ENCODE results near the gene EMC9. TPM values are rescaled to one million over a fixed set of nuclear protein-coding genes. Genes with fewer than 3 reads are reported as not detected.
A peak's percentile ranks its signal among the peaks of the same experiment; 100 is the strongest.

Gene EMC9
- total and polyA plus RNA-seq, 7 experiments from 2014 or later: 9.0 to 25.5 (median 13.4) TPM

GRCh38 chr14:24100197-24100981, 41.0 kb downstream of the EMC9 start:
- H3K4me1 ChIP-seq (ENCODE audit: control insufficient read depth in 2 of 2, insufficient read depth in 2 of 2, low read length in 2 of 2): peaks cover 5 to 6% of the 10 kb centered on the region in 2 donors
- ATAC-seq (no peak), DNase-seq (no peak)
- intact Hi-C loops (cut with micrococcal nuclease): no loop called here
- Mint-ChIP-seq H3K27me3 (no peaks in the 10 kb centered on the region), H3K27ac (peak overlapping the region in 2 of 9 donors; percentile 15 to 34), H3K36me3 (peaks cover 3 to 45% (median 15%) of the 10 kb centered on the region in 5 donors), H3K4me1 (peaks cover 10 to 17% (median 12%) of the 10 kb centered on the region in 7 donors), H3K4me3 (no peak overlapping the region), H3K9me3 (peaks cover 0 to 2% (median 0%) of the 10 kb centered on the region in 11 donors)
- H3K27ac ChIP-seq (ENCODE audit: low read depth, low read length): no peak overlapping the region
- H3K9me3 ChIP-seq (ENCODE audit: control insufficient read depth in 2 of 3, low read length in 3 of 3): no peaks in the 10 kb centered on the region
- ChIA-PET POLR2A (interaction anchor here (0.7 kb wide), 1 partner anchor 21 kb away, joined by 3 read pairs; no protein-coding TSS in a partner anchor), CTCF (interaction anchor here (1.4 to 11.7 kb wide), 3 partner anchors 6 to 45 kb away, joined by 3 to 246 read pairs (median 165); partner anchors contain the start of genes CARMIL3 and PCK2)
- no peak overlapping the region for H3K4me3 ChIP-seq (ENCODE audit: low read length)
- H3K36me3 ChIP-seq (ENCODE audit: control insufficient read depth in 2 of 3, insufficient read depth in 3 of 3, low read length in 3 of 3): peaks cover 0 to 45% (median 5%) of the 10 kb centered on the region in 3 experiments
- H3K27me3 ChIP-seq (ENCODE audit: control insufficient read depth in 2 of 2, insufficient read depth in 2 of 2, low read length in 2 of 2): no peaks in the 10 kb centered on the region

DNA sequence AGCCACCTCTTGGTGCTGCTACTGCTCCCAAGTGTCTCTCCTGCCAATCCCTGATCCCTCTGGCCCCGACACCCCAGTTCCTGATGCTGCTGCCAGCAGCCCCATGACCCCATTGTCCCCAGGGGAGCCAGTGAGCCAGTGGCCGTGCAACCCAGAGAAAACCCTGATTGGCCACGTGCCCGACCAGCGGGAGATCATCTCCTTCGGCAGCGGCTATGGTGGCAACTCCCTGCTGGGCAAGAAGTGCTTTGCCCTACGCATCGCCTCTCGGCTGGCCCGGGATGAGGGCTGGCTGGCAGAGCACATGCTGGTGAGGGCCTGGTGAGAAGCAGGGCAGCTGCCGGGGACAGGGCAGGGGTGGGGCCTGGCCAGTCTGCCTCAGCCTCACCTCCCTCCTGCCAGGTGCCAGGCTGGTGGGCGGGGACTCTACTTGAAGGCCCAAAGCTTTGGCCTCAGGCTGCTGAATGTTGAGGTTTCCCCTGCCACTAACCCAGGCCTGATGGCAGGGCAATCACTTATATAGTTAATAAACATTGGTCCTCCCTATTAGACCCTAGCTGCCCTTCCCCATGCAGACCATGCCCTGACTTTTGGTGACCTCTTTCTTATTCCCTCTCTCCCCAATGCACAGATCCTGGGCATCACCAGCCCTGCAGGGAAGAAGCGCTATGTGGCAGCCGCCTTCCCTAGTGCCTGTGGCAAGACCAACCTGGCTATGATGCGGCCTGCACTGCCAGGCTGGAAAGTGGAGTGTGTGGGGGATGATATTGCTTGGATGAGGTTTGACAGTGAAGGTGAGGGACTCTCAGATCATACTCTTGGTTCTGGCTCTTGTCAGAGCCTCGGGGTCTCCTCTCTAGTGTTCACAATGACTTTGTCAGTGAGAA, 42.2 kb downstream of the EMC9 start:
- no peak overlapping the region for H3K4me3 Mint-ChIP-seq
- DNase-seq (no peak), ATAC-seq (no peak)
- H3K27me3 ChIP-seq (ENCODE audit: control insufficient read depth in 2 of 2, insufficient read depth in 2 of 2, low read length in 2 of 2): no peaks in the 10 kb centered on the region
- peak overlapping the region in 3 of 9 donors; percentile 9 to 65 (median 34) for H3K27ac Mint-ChIP-seq
- H3K4me1 ChIP-seq (ENCODE audit: control insufficient read depth in 2 of 2, insufficient read depth in 2 of 2, low read length in 2 of 2): peaks cover 6 to 10% of the 10 kb centered on the region in 2 donors
- no peak overlapping the region for H3K27ac ChIP-seq (ENCODE audit: low read depth, low read length)
- H3K9me3 Mint-ChIP-seq: no peaks in the 10 kb centered on the region
- POLR2A ChIA-PET: no interaction called here
- no peaks in the 10 kb centered on the region for H3K27me3 Mint-ChIP-seq
- peaks cover 0 to 43% (median 6%) of the 10 kb centered on the region in 5 donors for H3K36me3 Mint-ChIP-seq
- H3K4me1 Mint-ChIP-seq: peaks cover 17 to 24% (median 19%) of the 10 kb centered on the region in 7 donors
- intact Hi-C loops (cut with micrococcal nuclease): no loop called here
- CTCF ChIA-PET: interaction anchor here (11.7 kb wide), 1 partner anchor 43 kb away, joined by 246 read pairs; the partner anchor contains the start of gene CARMIL3
- H3K9me3 ChIP-seq (ENCODE audit: control insufficient read depth in 2 of 3, low read length in 3 of 3): no peaks in the 10 kb centered on the region
- peaks cover 0 to 50% (median 5%) of the 10 kb centered on the region in 3 experiments for H3K36me3 ChIP-seq (ENCODE audit: control insufficient read depth in 2 of 3, insufficient read depth in 3 of 3, low read length in 3 of 3)
- H3K4me3 ChIP-seq (ENCODE audit: low read length): no peak overlapping the region

- CTCF ChIA-PET: interaction anchor here (1.1 to 9.4 kb wide), 2 partner anchors 7 to 41 kb away, joined by 3 to 165 read pairs; no protein-coding TSS in a partner anchor
- intact Hi-C loops (cut with micrococcal nuclease): no loop called here
- Mint-ChIP-seq H3K9me3 (no peaks in the 10 kb centered on the region), H3K4me1 (peaks cover 20 to 28% (median 23%) of the 10 kb centered on the region in 7 donors), H3K36me3 (peaks cover 0 to 35% (median 0%) of the 10 kb centered on the region in 5 donors), H3K27me3 (no peaks in the 10 kb centered on the region), H3K27ac (peak overlapping the region in 1 of 9 donors; percentile 31), H3K4me3 (no peak overlapping the region)
- H3K27ac ChIP-seq (ENCODE audit: low read depth, low read length): no peak overlapping the region
- no peaks in the 10 kb centered on the region for H3K27me3 ChIP-seq (ENCODE audit: control insufficient read depth in 2 of 2, insufficient read depth in 2 of 2, low read length in 2 of 2)
- peaks cover 0 to 48% (median 5%) of the 10 kb centered on the region in 3 experiments for H3K36me3 ChIP-seq (ENCODE audit: control insufficient read depth in 2 of 3, insufficient read depth in 3 of 3, low read length in 3 of 3)
- H3K9me3 ChIP-seq (ENCODE audit: control insufficient read depth in 2 of 3, low read length in 3 of 3): no peaks in the 10 kb centered on the region
- H3K4me3 ChIP-seq (ENCODE audit: low read length): no peak overlapping the region
- POLR2A ChIA-PET: interaction anchor here (1.0 to 9.1 kb wide), 3 partner anchors 8 to 53 kb away, joined by 3 to 85 read pairs (median 80); no protein-coding TSS in a partner anchor
- peaks cover 6 to 14% of the 10 kb centered on the region in 2 donors for H3K4me1 ChIP-seq (ENCODE audit: control insufficient read depth in 2 of 2, insufficient read depth in 2 of 2, low read length in 2 of 2)
- ATAC-seq: no peak
- DNase-seq: no peak
Observed at GRCh38 chr14:24098229-24098926, 43.0 kb downstream of the EMC9 start.

- H3K4me1 Mint-ChIP-seq: peaks cover 22 to 38% (median 33%) of the 10 kb centered on the region in 7 donors
- no peak for ATAC-seq
- Histone ChIP-seq H3K9me3 (ENCODE audit: control insufficient read depth in 2 of 3, low read length in 3 of 3) (no peaks in the 10 kb centered on the region), H3K36me3 (ENCODE audit: control insufficient read depth in 2 of 3, insufficient read depth in 3 of 3, low read length in 3 of 3) (peaks cover 0 to 39% (median 5%) of the 10 kb centered on the region in 3 experiments), H3K27ac (ENCODE audit: low read depth, low read length) (no peak overlapping the region), H3K4me3 (ENCODE audit: low read length) (no peak overlapping the region), H3K4me1 (ENCODE audit: control insufficient read depth in 2 of 2, insufficient read depth in 2 of 2, low read length in 2 of 2) (peaks cover 6 to 16% of the 10 kb centered on the region in 2 donors), H3K27me3 (ENCODE audit: control insufficient read depth in 2 of 2, insufficient read depth in 2 of 2, low read length in 2 of 2) (no peaks in the 10 kb centered on the region)
- no peak for DNase-seq
- H3K27me3 Mint-ChIP-seq: no peaks in the 10 kb centered on the region
- H3K27ac Mint-ChIP-seq: peak overlapping the region; percentile 14 to 81 (median 68)
- peak overlapping the region in 9 of 10 donors; percentile 17 to 69 (median 57) for H3K4me3 Mint-ChIP-seq
- ChIA-PET CTCF (interaction anchor here (9.4 kb wide), 1 partner anchor 9 kb away, joined by 165 read pairs; no protein-coding TSS in a partner anchor), POLR2A (interaction anchor here (0.7 to 9.1 kb wide), 6 partner anchors 10 to 347 kb away, joined by 3 to 85 read pairs (median 5); partner anchors contain the start of genes DCAF11 and NRL)
- H3K9me3 Mint-ChIP-seq: no peaks in the 10 kb centered on the region
- intact Hi-C loops (cut with micrococcal nuclease): no loop called here
- H3K36me3 Mint-ChIP-seq: peaks cover 0 to 28% (median 0%) of the 10 kb centered on the region in 5 donors
Observed at GRCh38 chr14:24096545-24097181, 44.7 kb downstream of the EMC9 start.

GRCh38 chr14:24095271-24096068, 45.9 kb downstream of the EMC9 start:
- Mint-ChIP-seq H3K27ac (peak overlapping the region; percentile 90 to 97 (median 96)), H3K4me3 (peak overlapping the region; percentile 91 to 100 (median 98)), H3K9me3 (no peaks in the 10 kb centered on the region), H3K27me3 (no peaks in the 10 kb centered on the region), H3K36me3 (peaks cover 0 to 21% (median 0%) of the 10 kb centered on the region in 5 donors), H3K4me1 (peaks cover 27 to 42% (median 36%) of the 10 kb centered on the region in 7 donors)
- peaks cover 6 to 16% of the 10 kb centered on the region in 2 donors for H3K4me1 ChIP-seq (ENCODE audit: control insufficient read depth in 2 of 2, insufficient read depth in 2 of 2, low read length in 2 of 2)
- H3K27ac ChIP-seq (ENCODE audit: low read depth, low read length): peak overlapping the region; percentile 92
- no peaks in the 10 kb centered on the region for H3K27me3 ChIP-seq (ENCODE audit: control insufficient read depth in 2 of 2, insufficient read depth in 2 of 2, low read length in 2 of 2)
- DNase-seq (peak in 2 of 9 donors; percentile 11 to 64), ATAC-seq (peak; percentile 3)
- peak overlapping the region; percentile 91 for H3K4me3 ChIP-seq (ENCODE audit: low read length)
- CTCF ChIA-PET: interaction anchor here (0.8 to 9.4 kb wide), 5 partner anchors 10 to 42 kb away, joined by 3 to 165 read pairs (median 5); partner anchors contain the start of genes DCAF11 and NRL
- POLR2A ChIA-PET: interaction anchor here (0.6 to 9.1 kb wide), 11 partner anchors 11 to 66 kb away, joined by 3 to 85 read pairs (median 5); partner anchors contain the start of genes DCAF11, EMC9, IRF9 and NRL
- H3K36me3 ChIP-seq (ENCODE audit: control insufficient read depth in 2 of 3, insufficient read depth in 3 of 3, low read length in 3 of 3): peaks cover 0 to 32% (median 5%) of the 10 kb centered on the region in 3 experiments
- no peaks in the 10 kb centered on the region for H3K9me3 ChIP-seq (ENCODE audit: control insufficient read depth in 2 of 3, low read length in 3 of 3)
- intact Hi-C loops (cut with micrococcal nuclease): no loop called here
